K562 (cell line): ENCODE data around the gene MYO3B. TPM values are rescaled to one million over a fixed set of nuclear protein-coding genes. Genes with fewer than 3 reads are reported as not detected.

Experiments used
- ATAC-seq: fragments of 200-7000 bp; cut with Tn5 transposase; 3 replicates; pipeline ENCODE4 v1.9.1; 2020; ENCODE audit warnings: moderate library complexity
- BruUV-seq: library from RNA; stranded (reverse); fragments of 400-500 nt; replicated peaks from 2 replicates; lab custom pipeline; 2021; lab: Mats Ljungman, UMichigan
- CTCF ChIA-PET: fragments of 300-600 bp; formaldehyde crosslinking; extraction: SDS; loops from one replicate; lab custom pipeline; 2021; ENCODE audit warnings: low intra/inter-chr PET ratio; lab: Yijun Ruan, JAX
- POLR2A ChIA-PET: fragments of 300-600, 350-650 bp; sonication (Branson Sonifier 250); formaldehyde crosslinking; extraction: SDS; loops from one replicate; lab custom pipeline; 2021; ENCODE audit warnings: antibody characterized with exemption, inconsistent platforms; lab: Yijun Ruan, JAX
- DNase-seq, 4 experiments: peaks; one replicate each; pipeline versions ENCODE4 v3.0.0 to v3.0.0-alpha.2; 2011 to 2018; ENCODE audit warnings: low spot score in 3 of 4, mixed read lengths in 3 of 4; ENCODE audit errors: extremely low read depth in 1 of 4
- FAIRE-seq: peaks from 2 replicates; lab custom pipeline; 2011; peaks lifted over from hg19 to GRCh38; lab: Jason Lieb, UNC
- H2AFZ ChIP-seq: 2 replicates; pipeline ENCODE4 v1.6.0; 2011; ENCODE audit warnings: low read depth, low read length, control low read depth, inconsistent platforms
- H3K27ac ChIP-seq: fragments of 200-600 bp; 3 replicates; pipeline ENCODE4 v1.8.0; 2011; ENCODE audit warnings: low read depth, mild to moderate bottlenecking, control low read depth, inconsistent platforms, low read length, moderate library complexity, mixed read lengths; ENCODE audit errors: extremely low read depth
- H3K27me3 ChIP-seq, 2 experiments: fragments of 300-600 bp in 1 of 2; 2 replicates in 1 of 2; 3 replicates in 1 of 2; pipeline versions ENCODE4 v1.6.0 to v1.8.0; 2011; ENCODE audit warnings: inconsistent platforms in 2 of 2, low read length in 2 of 2, mild to moderate bottlenecking in 1 of 2, mixed read lengths in 1 of 2, moderate library complexity in 1 of 2; ENCODE audit not compliant: control insufficient read depth in 2 of 2, insufficient read depth in 2 of 2
- H3K36me3 ChIP-seq: fragments of 300-600 bp; 3 replicates; pipeline ENCODE4 v1.8.0; 2011; ENCODE audit warnings: mild to moderate bottlenecking, low read length, inconsistent platforms; ENCODE audit not compliant: control insufficient read depth, insufficient read depth
- H3K4me1 ChIP-seq, 2 experiments: fragments of 200-600 bp in 1 of 2; replicated peaks in 1 of 2; 2 replicates in 1 of 2; 3 replicates in 1 of 2; pipeline versions ENCODE4 v1.5.1 to v1.8.0; 2011; ENCODE audit warnings: inconsistent platforms in 2 of 2, low read length in 2 of 2, mild to moderate bottlenecking in 1 of 2, mixed read lengths in 1 of 2, moderate library complexity in 1 of 2; ENCODE audit not compliant: control insufficient read depth in 2 of 2, insufficient read depth in 2 of 2
- H3K4me2 ChIP-seq: 2 replicates; pipeline ENCODE4 v1.6.1; 2011; ENCODE audit warnings: low read length, control low read depth, inconsistent platforms, mixed read lengths; ENCODE audit not compliant: insufficient read depth
- H3K4me3 ChIP-seq: fragments of 200-600 bp; sonication (generic), shearing (Covaris generic); 2 replicates; pipeline ENCODE4 v1.5.1; 2016; ENCODE audit warnings: control low read depth, inconsistent platforms
- H3K79me2 ChIP-seq: fragments of 200-600 bp; 3 replicates; pipeline ENCODE4 v1.8.0; 2011; ENCODE audit warnings: low read length, inconsistent platforms; ENCODE audit not compliant: control insufficient read depth, insufficient read depth
- H3K9ac ChIP-seq, 2 experiments: 2 replicates each; pipeline versions ENCODE4 v1.6.0 to v1.6.1; 2011; ENCODE audit warnings: low read depth in 2 of 2, low read length in 2 of 2, control low read depth in 1 of 2, inconsistent platforms in 1 of 2, mild to moderate bottlenecking in 1 of 2, mixed read lengths in 1 of 2; ENCODE audit not compliant: insufficient read depth in 1 of 2
- H3K9me1 ChIP-seq: one replicate; pipeline ENCODE4 v1.6.0; 2011; ENCODE audit warnings: inconsistent platforms, mild to moderate bottlenecking, low read length, moderate library complexity; ENCODE audit not compliant: control insufficient read depth, insufficient read depth
- H3K9me3 ChIP-seq: replicated peaks from 2 replicates; pipeline ENCODE4 v1.5.1; 2011; ENCODE audit warnings: low read depth, low read length, inconsistent platforms; ENCODE audit not compliant: control insufficient read depth, insufficient read depth
- H4K20me1 ChIP-seq: replicated peaks from 2 replicates; pipeline ENCODE4 v1.6.1; 2011; ENCODE audit warnings: low read length, inconsistent platforms, mixed read lengths; ENCODE audit not compliant: control insufficient read depth, insufficient read depth
- ATF3 ChIP-seq, 2 experiments: fragments of 450-650 bp in 1 of 2; sonication (generic) in 1 of 2; formaldehyde crosslinking in 1 of 2; IDR thresholded peaks in 1 of 2; conservative IDR thresholded peaks in 1 of 2; 2 replicates each; pipeline versions ENCODE4 v1.6.1 to v1.8.1; 2016 to 2023; ENCODE audit warnings: mild to moderate bottlenecking in 2 of 2, moderate library complexity in 2 of 2, inconsistent platforms in 1 of 2, missing genetic modification reagents in 1 of 2
- BDP1 ChIP-seq: IDR thresholded peaks from 3 replicates; pipeline ENCODE4 v1.6.1; 2011; ENCODE audit not compliant: insufficient read length, insufficient read depth
- CCNT2 ChIP-seq: IDR thresholded peaks from 2 replicates; pipeline ENCODE4 v1.6.1; 2011; ENCODE audit warnings: borderline replicate concordance, low read depth, mild to moderate bottlenecking, moderate library complexity, mixed read lengths, low read length; ENCODE audit not compliant: insufficient read length; ENCODE audit errors: extremely low read depth
- DPF2 ChIP-seq: fragments of 450-650 bp; IDR thresholded peaks from 2 replicates; pipeline ENCODE4 v1.6.1; 2016
- EHMT2 ChIP-seq: fragments of 450-650 bp; IDR thresholded peaks from 2 replicates; pipeline ENCODE4 v1.6.1; 2018; ENCODE audit warnings: antibody characterized with exemption
- EP400 ChIP-seq: fragments of 450-650 bp; IDR thresholded peaks from 2 replicates; pipeline ENCODE4 v1.6.1; 2017; ENCODE audit warnings: antibody characterized with exemption, mild to moderate bottlenecking, moderate library complexity
- FOXJ2 ChIP-seq: fragments of 200-800 bp; sonication (Bioruptor generic); IDR thresholded peaks from 2 replicates; pipeline ENCODE4 v1.6.1; 2016; ENCODE audit warnings: missing genetic modification characterization, missing compliant biosample characterization
- HDAC1 ChIP-seq, 2 experiments: fragments of 450-650 bp; IDR thresholded peaks; 2 replicates each; pipeline ENCODE4 v1.6.1; 2016 to 2017; ENCODE audit warnings: inconsistent platforms in 1 of 2, mild to moderate bottlenecking in 1 of 2, moderate library complexity in 1 of 2
- MXD1 ChIP-seq: fragments of 250-450 bp; sonication (Bioruptor Pico); IDR thresholded peaks from 2 replicates; pipeline ENCODE4 v1.8.0; 2021; ENCODE audit warnings: borderline replicate concordance, mild to moderate bottlenecking, moderate library complexity; ENCODE audit not compliant: poor library complexity, severe bottlenecking
- POLR2B ChIP-seq: fragments of 450-650 bp; IDR thresholded peaks from 2 replicates; pipeline ENCODE4 v1.6.1; 2018; ENCODE audit warnings: low read depth; ENCODE audit not compliant: partially characterized antibody
- RCOR1 ChIP-seq, 2 experiments: IDR thresholded peaks; 2 replicates each; pipeline ENCODE4 v1.6.1; 2012; ENCODE audit warnings: low read depth in 2 of 2, low read length in 2 of 2, borderline replicate concordance in 1 of 2, improper control_type of control experiment in 1 of 2
- SETDB1 ChIP-seq: IDR thresholded peaks from one replicate; pipeline ENCODE4 v1.6.1; 2012; ENCODE audit warnings: low read length, control low read depth, inconsistent platforms
- SMARCE1 ChIP-seq: fragments of 450-650 bp; IDR thresholded peaks from 2 replicates; pipeline ENCODE4 v1.7.1; 2016; ENCODE audit warnings: mild to moderate bottlenecking
- TCF7L2 ChIP-seq: fragments of 150-350 bp; IDR thresholded peaks from 2 replicates; pipeline ENCODE4 v1.6.1; 2016; ENCODE audit warnings: low read depth, mild to moderate bottlenecking, low read length, moderate library complexity
- ZBTB1 ChIP-seq: sonication (generic); formaldehyde crosslinking; IDR thresholded peaks from 2 replicates; pipeline ENCODE4 v1.8.1; 2023; ENCODE audit warnings: missing genetic modification reagents, low read depth, mild to moderate bottlenecking, borderline replicate concordance
- ZBTB17 ChIP-seq: fragments of 450-650 bp; formaldehyde crosslinking; IDR thresholded peaks from 2 replicates; pipeline ENCODE4 v1.4.0; 2020; ENCODE audit warnings: mild to moderate bottlenecking
- ZKSCAN8 ChIP-seq: fragments of 200-800 bp; sonication (Bioruptor generic); IDR thresholded peaks from 2 replicates; pipeline ENCODE4 v1.6.1; 2016; ENCODE audit warnings: missing genetic modification characterization, missing compliant biosample characterization
- ZNF197 ChIP-seq: fragments of 200-800 bp; sonication (Bioruptor generic); IDR thresholded peaks from 2 replicates; pipeline ENCODE4 v1.6.1; 2016; ENCODE audit warnings: low read depth, missing genetic modification characterization, missing compliant biosample characterization
- ZNF79 ChIP-seq: fragments of 250-450 bp; sonication (Bioruptor Pico); IDR thresholded peaks from 2 replicates; pipeline ENCODE4 v1.4.0; 2020; ENCODE audit warnings: low read depth, mild to moderate bottlenecking, moderate library complexity
- WGBS: fragments of 100-300 bp; shearing (Covaris generic); methylation state at CpG from one replicate; pipeline ENCODE4 v1.1.6; 2016; ENCODE audit warnings: low coverage, mixed read lengths; ENCODE audit not compliant: insufficient coverage; ENCODE audit errors: missing lambda C conversion rate; 5-methylcytosine and 5-hydroxymethylcytosine counted together
- in situ Hi-C: fragments of 300-500 bp; cut with MboI; formaldehyde crosslinking; loops from 4 replicates; pipeline ENCODE4 v1.15.0; 2018; ENCODE audit warnings: inconsistent platforms, mixed read lengths
- intact Hi-C: fragments of 100-400 bp; cut with micrococcal nuclease; formaldehyde crosslinking; loops from 2 replicates; pipeline ENCODE4 v1.14.2; 2022
- polyA plus RNA-seq, 8 experiments: library from polyadenylated mRNA; depleted of rRNA in 4 of 8; stranded (reverse) in 5 of 8; unstranded in 3 of 8; fragments of >200 nt; fragmentation: Nextera tagmentation in 2 of 8; fragmentation: Illumina TruSeq in 1 of 8; extraction: Ambion mirVana in 2 of 8; extraction: Trizol in 1 of 8; gene quantifications; 2 replicates each; pipeline versions ENCODE4 v1.2.1 to v1.2.3, GENCODE V29; 2011 to 2014; ENCODE audit warnings: inconsistent platforms in 1 of 8, missing spikeins in 1 of 8
- total RNA-seq, 7 experiments: library from RNA; depleted of rRNA in 6 of 7; stranded (reverse); fragments of >200 nt in 6 of 7; fragmentation: Illumina TruSeq in 2 of 7; extraction: Trizol in 2 of 7; gene quantifications; 2 replicates each; pipeline versions ENCODE4 v1.2.1 to v1.2.3, GENCODE V29; 2011 to 2021; ENCODE audit warnings: low replicate concordance in 1 of 7

The MYO3B gene
- total and polyA plus RNA-seq, 9 of the 15 experiments (the other 6 are each of a cell fraction or from before 2014, with no cell fraction given), result 2.7 to 6.5 (median 3.6) TPM

- TF ChIP-seq MXD1 (CRISPR knock-in tag), result no peak
- no peak for TF ChIP-seq TCF7L2
- no peak for TF ChIP-seq POLR2B
- no peak for TF ChIP-seq SMARCE1
- TF ChIP-seq ZNF79 (CRISPR knock-in tag), result no peak
- no peak for TF ChIP-seq SETDB1
- TF ChIP-seq FOXJ2 (tag), result no peak
- no peak for TF ChIP-seq ZBTB17 (CRISPR knock-in tag)
- TF ChIP-seq, all 486 proteins: peak for 37
Measured at GRCh38 chr2:170243118-170243837, 65.3 kb downstream of the MYO3B start (continued).

GRCh38 chr2:170243898-170244297 is 66.0 kb downstream of the MYO3B start:
- Histone ChIP-seq H3K27me3 (no peaks in the 10 kb centered on the region), H3K27ac (peak overlapping the region; percentile 20; the same call in 1 of the 3 replicates), H3K9me3 (no peaks in the 10 kb centered on the region), H3K4me1 (peaks cover 9 to 72% of the 10 kb centered on the region in 2 experiments; a peak in 4 of 5 replicates), H3K4me3 (no peak overlapping the region), H2AFZ (peak overlapping the region; percentile 5), H3K36me3 (no peaks in the 10 kb centered on the region), H3K4me2 (0 out of 2 replicates have a peak overlapping the region, but pooled peaks have one; percentile 2), H3K9me1 (no peaks in the 10 kb centered on the region), H3K79me2 (no peaks in the 10 kb centered on the region), H4K20me1 (no peaks in the 10 kb centered on the region), H3K9ac (no peak overlapping the region)
- ChIA-PET CTCF (no interaction called here), POLR2A (interaction anchor here (1.1 to 1.2 kb wide), 2 partner anchors 21 to 31 kb away, joined by 3 read pairs; no protein-coding TSS in a partner anchor)
- intact Hi-C loops (no loop called here), in situ Hi-C loops (no loop called here)
- peak in 1 of 4 experiments; percentile 50 for DNase-seq
- ATAC-seq, result peak; percentile 26
- 26% methylated on average over 4 of the region's 4 CpGs for WGBS
- FAIRE-seq, result peak; percentile 42
- no TSS peak for BruUV-seq
- TF ChIP-seq CCNT2 (no peak), RCOR1 (IDR thresholded peaks at IDR 0.05; ENCODE audit: borderline replicate concordance in 1 of 2, low read depth in 2 of 2, low read length in 2 of 2) (peak in 1 of 2 experiments; percentile 42; a peak in 1 of 4 replicates), ZBTB1 (0 out of 2 replicates have a peak, but pooled peaks have one; percentile 14), ATF3 (IDR thresholded peaks at IDR 0.05) (peak; percentile 62; the same call in 1 of the 2 replicates), ATF3 (CRISPR knock-in tag; conservative IDR thresholded peaks at IDR 0.05) (no peak), BDP1 (no peak), ZKSCAN8 (CRISPR knock-in tag) (peak; percentile 38; the same call in 1 of the 2 replicates), ZNF197 (CRISPR knock-in tag) (0 out of 2 replicates have a peak, but pooled peaks have one; percentile 12), HDAC1 (IDR thresholded peaks at IDR 0.05) (no peak), EHMT2 (peak; percentile 85), DPF2 (peak; percentile 43; the same call in 1 of the 2 replicates), EP400 (no peak)
